GM21360 (cell line): ENCODE data around the gene NKD1.
"Not testable (repeated sequence)": the region's sequence is repeated elsewhere in the genome, so short reads cannot be mapped to it uniquely, and the experiment has no call there.

Experiments
- ATAC-seq: cut with Tn5 transposase; IDR thresholded peaks from one replicate; pipeline ENCODE4 v1.9.1; 2021; ENCODE audit warnings: mild to moderate bottlenecking, moderate library complexity; ENCODE audit not compliant: unreplicated experiment

The NKD1 gene

DNA sequence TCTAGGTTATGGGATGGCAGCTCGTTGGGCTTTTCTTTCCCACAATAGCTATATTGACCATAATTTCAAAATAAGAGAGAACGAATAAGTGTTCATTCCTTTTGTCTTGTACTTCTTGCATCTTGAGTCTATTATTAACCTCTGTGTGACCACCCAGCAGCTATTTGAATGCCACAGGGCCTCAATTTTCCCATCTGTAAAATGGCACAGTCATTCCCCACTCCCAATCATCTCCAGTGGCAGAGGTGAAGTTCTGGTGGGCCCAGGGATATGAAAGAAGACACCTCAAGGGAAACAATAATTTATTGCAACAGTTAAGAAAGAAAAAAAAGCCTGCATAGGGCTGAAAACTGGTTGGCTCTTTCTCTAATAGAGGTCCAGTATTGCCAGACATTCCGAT, 28.6 kb upstream of the NKD1 start:
- ATAC-seq = no peak

- ATAC-seq = no peak
Measured at GRCh38 chr16:50520451-50521245, 27.5 kb upstream of the NKD1 start.

DNA sequence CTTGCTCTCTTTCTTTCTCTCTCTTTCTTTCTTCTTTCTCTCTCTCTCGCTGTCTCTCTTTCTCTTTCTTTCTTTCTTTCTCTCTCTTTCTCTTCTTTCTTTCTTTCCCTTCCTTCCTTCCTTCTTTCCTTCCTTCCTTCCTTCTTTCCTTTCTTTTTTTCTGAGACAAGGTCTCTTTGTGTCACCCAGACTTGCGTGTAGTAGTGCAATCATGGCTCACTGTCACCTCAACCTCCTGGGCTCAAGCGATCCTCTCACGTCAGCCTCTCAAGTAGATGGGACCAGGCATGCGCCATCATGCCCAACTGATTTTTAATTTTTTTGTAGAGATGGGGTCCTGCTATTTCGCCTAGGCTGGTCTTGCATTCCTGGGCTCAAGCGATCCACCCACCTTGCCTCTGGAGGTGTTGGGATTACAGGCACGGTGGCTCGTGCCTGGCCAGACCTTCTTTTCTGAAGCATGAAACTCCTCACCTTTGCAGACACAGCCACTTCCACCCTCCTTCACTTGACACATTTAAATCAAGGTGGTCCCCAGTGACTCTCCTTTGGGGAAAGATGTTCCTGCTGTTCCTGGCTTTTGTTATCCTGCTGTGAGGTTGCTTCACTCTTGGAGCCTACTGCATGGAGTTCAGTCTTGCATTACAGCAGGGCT, 26.8 kb upstream of the NKD1 start:
- ATAC-seq = no peak

GRCh38 chr16:50522324-50522723, 25.9 kb upstream of the NKD1 start:
- no peak for ATAC-seq

- no peak for ATAC-seq
Measured at GRCh38 chr16:50523710-50524109, 24.5 kb upstream of the NKD1 start.

GRCh38 chr16:50525262-50525661, 22.9 kb upstream of the NKD1 start:
- no peak for ATAC-seq

DNA sequence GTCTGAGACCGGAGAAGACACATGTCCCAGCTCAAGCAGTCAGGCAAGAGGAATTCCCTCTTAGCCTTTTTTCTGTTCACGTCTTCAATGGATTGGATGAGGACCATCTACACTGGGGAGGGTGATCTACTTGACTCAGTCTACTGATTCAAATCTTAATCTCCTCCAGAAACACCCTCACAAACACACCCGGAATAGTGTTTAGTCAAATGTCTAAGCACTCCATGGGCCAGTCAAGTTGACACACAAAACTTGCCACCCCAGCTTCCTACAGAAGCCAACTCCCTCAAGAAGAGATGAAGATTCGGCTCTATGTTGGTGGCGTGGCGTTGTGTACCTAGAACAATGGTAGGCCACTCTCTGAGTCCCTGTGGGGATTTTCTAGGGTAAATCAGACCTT, 22.5 kb upstream of the NKD1 start:
- ATAC-seq = no peak

- no peak for ATAC-seq
Measured at GRCh38 chr16:50526249-50526648, 21.9 kb upstream of the NKD1 start.

DNA sequence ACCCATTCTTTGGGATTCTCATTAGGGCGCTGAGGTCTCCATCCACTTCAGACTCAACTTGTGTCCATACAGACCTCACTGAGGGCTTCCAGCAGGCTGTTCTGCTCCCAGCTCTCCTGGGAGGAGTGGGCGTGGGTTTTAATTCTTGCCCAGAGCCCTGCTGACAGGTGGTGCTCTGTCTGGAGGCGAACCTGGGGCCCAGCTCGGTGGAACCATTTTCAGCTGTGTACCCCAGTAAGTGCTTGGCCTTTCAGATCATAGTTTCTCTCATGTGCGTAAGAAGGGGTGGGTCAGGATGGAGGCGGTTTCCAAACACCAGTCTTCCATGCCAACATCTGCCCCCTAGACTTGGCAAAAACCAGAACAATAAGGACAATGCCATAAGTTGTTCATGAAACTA, 21.4 kb upstream of the NKD1 start:
- no peak for ATAC-seq

GRCh38 chr16:50528820-50529219, 19.4 kb upstream of the NKD1 start:
- no peak for ATAC-seq

DNA sequence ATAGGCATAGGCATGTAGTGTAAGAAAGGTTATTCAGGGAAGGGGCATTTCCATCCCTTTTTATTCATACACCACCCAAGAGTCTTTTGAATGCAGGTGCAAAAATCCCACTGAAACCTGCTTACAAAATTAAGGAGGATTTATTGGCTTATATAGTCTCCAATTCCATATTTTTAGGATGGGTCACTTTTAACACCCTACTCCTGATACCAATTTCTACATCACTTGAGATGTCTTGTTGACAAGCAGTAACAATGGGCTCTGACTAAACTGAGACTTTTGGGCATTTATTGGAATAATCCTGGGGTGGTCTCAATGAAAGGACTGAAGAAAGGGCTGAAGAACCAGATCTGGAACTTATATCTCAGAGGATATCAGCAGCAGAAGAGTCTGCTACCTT, 18.9 kb upstream of the NKD1 start:
- ATAC-seq = no peak

- ATAC-seq = no peak
Measured at GRCh38 chr16:50530277-50531236, 17.6 kb upstream of the NKD1 start.

DNA sequence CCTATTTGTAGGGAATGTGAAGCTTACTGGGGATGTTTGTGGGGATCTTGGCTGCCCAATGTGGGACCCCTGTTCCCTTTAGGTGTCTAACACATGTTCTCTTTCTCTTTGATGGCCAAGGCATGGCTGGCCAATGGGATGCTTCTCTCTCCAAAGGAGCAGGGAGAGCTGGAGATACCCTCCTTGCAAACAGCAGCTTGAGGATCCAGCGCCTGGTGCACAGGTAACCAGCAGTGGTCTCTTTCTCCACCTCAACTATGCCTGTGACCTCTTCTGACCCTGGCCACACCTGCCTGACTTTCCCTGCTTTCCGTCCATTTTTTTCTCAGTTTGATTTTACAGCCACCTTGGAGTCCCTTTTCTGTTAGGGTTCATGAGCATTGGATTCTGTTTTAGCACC, 16.8 kb upstream of the NKD1 start:
- ATAC-seq = no peak

DNA sequence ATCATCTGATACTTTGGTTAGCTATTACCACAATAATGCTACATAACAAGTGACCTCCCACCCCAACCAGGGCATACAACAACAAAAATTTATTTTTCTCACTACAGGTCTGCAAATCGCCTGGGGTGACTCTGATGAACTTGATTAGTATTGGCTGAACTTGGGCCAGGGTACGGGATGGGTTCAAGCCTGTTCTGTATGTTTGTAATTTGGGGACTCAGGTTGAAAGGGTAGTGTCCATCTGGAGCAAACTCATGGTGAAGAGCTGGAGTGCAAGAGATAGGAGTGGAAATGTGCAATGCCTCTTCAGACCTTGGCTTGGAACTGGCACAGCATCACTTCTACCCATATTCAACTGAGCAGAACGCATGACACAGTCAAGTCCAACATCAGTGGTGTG, 16.3 kb upstream of the NKD1 start:
- ATAC-seq = no peak

- no peak for ATAC-seq
Measured at GRCh38 chr16:50532576-50532975, 15.6 kb upstream of the NKD1 start.

- no peak for ATAC-seq
Measured at GRCh38 chr16:50533317-50533716, 14.9 kb upstream of the NKD1 start.

GRCh38 chr16:50534091-50534490, 14.1 kb upstream of the NKD1 start:
- no peak for ATAC-seq

DNA sequence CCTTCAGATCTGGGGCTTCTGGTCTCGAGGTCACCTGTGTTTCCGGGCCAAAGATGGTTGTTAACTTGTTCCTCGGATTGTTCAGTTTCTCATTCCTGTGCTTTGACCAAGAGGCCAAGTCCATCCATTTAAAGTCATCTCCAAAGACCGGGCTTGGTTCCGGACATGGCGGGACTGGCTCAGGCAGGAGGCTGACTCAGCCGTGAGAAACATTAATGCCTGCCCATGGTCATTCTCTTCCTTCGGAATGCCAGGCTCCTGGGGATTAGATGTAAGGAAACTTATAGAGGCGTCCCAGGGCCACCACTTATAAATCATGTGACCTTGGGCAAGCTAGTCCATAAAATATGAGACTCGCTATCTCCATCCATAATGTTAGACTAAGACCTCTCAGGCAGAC, 13.6 kb upstream of the NKD1 start:
- no peak for ATAC-seq

DNA sequence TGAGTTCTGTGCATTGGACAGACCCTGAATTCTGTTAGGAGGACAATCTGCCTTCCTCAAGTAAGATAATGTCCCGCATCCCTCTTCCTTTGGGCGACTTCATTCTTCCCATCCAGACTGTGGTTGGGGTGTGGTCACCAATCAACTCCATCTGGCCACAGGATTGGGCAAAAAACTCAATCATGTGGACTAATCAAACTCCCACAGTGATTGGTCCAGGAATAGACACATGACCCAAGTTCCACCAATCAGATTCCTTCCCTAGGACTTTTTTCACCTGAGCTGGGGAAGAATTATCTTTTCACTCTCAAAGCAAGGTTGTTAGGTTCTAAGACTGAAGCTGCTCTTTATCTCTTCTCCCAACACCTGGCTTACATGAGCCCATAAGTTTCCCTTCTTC, 13.2 kb upstream of the NKD1 start:
- no peak for ATAC-seq

DNA sequence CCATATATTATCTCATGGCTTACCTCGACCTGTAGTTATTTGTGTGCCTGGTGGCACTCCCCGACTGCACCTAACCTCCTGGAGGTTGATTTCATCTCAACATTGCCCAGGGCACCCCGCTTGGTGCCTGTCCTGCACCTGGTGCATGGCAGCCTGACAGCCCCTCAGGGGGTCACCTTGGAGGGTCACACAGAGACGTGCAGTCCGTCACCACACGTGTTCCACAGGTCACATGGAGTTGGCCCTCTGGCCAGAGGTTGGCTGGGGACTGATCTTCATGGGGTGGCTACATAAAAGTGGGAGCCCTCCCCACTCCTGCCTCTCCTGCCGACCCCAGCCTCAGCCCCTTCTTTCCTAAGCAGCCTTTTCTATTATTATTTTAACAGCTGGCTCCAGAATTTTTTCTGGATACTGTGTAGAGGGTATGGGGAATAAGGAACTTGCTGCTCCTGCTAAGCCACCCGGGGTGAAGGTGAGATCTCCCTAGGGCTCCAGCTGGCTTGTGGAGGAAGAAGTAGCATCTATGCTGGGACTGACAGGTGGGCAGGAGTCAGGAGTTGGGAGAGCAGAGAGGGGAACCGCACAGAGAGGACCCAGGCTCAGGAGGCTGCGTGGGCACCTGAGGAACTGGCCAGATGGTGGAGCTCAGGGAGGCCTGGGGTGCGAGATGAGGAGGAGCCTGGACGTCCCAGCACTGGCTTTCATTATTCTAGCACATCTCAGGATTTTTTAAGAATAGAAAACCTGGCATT, 12.5 kb upstream of the NKD1 start:
- ATAC-seq = no peak

DNA sequence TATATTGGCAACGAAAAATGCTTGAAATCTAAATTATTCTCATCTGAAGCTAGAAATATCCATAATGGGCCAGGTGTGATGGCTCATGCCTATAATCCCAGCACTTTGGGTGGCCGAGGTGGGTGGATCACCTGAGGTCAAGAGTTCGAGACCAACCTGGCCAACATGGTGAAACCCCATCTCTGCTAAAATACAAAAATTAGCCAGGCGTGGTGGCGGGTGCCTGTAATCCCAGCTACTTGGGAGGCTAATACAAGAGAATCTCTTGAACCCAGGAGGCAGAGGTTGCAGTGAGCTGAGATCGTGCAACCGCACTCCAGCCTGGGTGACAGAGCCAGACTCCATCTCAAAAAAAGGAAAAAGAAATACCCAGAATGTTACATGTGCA, 11.9 kb upstream of the NKD1 start:
- not testable (repeated sequence) for ATAC-seq
